ENCODE results near the gene ANKRD33. TPM values are rescaled to one million over a fixed set of nuclear protein-coding genes. Genes with fewer than 3 reads are reported as not detected.
A peak's percentile ranks its signal among the peaks of the same experiment; 100 is the strongest.

The ANKRD33 gene
- total RNA-seq, 1 experiment from 2014 or later = 0.81 TPM

DNA sequence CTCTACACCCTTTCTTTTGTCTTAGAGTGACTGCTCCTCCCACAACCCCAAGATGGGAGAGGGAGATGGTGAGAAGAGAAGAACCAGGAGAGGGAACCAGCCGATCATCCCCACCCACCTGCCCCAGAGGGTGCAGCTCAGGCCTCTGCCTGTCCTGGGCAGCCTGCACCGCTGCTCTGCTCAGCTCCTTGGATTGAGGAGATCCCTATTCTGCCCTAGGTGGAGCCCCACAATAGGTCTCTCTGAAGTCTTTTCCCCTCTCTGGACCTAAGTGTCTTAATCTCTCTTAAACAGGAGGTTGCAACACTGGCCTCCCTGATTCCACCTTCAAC is 2.2 kb downstream of the ANKRD33 start:
- peaks cover 2% of the 10 kb centered on the region for H3K4me1 ChIP-seq (ENCODE audit: insufficient read depth, low read length)
- H3T11ph ChIP-seq (ENCODE audit: low read length) = no peak overlapping the region
- WGBS (ENCODE audit: extremely low coverage, insufficient read length, low lambda C conversion rate) = no CpG with 5 or more reads among the region's 2 CpGs
- H3K9me3 ChIP-seq (ENCODE audit: control insufficient read depth, low read depth, low read length) = no peaks in the 10 kb centered on the region
- H3K9me3 Mint-ChIP-seq = no peaks in the 10 kb centered on the region
- no peak overlapping the region for H2BK5ac ChIP-seq (ENCODE audit: insufficient read length, low read length)
- peaks cover 16% of the 10 kb centered on the region for H3K27me3 Mint-ChIP-seq (ENCODE audit: low read depth)
- no peak overlapping the region for H3K18ac ChIP-seq (ENCODE audit: insufficient read length, low read depth, low read length)
- H3K27me3 ChIP-seq (ENCODE audit: insufficient read depth, low read length) = peaks cover 2% of the 10 kb centered on the region; the same call in 1 of the 2 replicates
- TF ChIP-seq, protein P1, sequence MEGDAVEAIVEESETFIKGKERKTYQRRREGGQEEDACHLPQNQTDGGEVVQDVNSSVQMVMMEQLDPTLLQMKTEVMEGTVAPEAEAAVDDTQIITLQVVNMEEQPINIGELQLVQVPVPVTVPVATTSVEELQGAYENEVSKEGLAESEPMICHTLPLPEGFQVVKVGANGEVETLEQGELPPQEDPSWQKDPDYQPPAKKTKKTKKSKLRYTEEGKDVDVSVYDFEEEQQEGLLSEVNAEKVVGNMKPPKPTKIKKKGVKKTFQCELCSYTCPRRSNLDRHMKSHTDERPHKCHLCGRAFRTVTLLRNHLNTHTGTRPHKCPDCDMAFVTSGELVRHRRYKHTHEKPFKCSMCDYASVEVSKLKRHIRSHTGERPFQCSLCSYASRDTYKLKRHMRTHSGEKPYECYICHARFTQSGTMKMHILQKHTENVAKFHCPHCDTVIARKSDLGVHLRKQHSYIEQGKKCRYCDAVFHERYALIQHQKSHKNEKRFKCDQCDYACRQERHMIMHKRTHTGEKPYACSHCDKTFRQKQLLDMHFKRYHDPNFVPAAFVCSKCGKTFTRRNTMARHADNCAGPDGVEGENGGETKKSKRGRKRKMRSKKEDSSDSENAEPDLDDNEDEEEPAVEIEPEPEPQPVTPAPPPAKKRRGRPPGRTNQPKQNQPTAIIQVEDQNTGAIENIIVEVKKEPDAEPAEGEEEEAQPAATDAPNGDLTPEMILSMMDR (conservative IDR thresholded peaks at IDR 0.05) = 0 out of 3 replicates have a peak, but pooled peaks have one; percentile 6
- H3K23me2 ChIP-seq (ENCODE audit: insufficient read length, low read depth, low read length, poor library complexity, severe bottlenecking) = no peaks in the 10 kb centered on the region
- H3K36me3 Mint-ChIP-seq (ENCODE audit: insufficient read depth in 1 of 3, low read depth in 3 of 3) = no peaks in the 10 kb centered on the region; a peak in 1 of 7 replicates
- peaks cover 21 to 34% of the 10 kb centered on the region in 2 experiments for H3K4me1 Mint-ChIP-seq
- no peaks in the 10 kb centered on the region for H3K79me1 ChIP-seq (ENCODE audit: insufficient read depth, low read depth, low read length, poor library complexity, severe bottlenecking)
- no peak overlapping the region for H2AK5ac ChIP-seq (ENCODE audit: insufficient read length, low read length)
- no peak overlapping the region for H2BK120ac ChIP-seq (ENCODE audit: low read depth, low read length, poor library complexity, severe bottlenecking)
- no peak overlapping the region for H3K4me3 Mint-ChIP-seq
- H3K14ac ChIP-seq (ENCODE audit: insufficient read depth, low read length) = no peak overlapping the region
- no peaks in the 10 kb centered on the region for H3K79me2 ChIP-seq (ENCODE audit: insufficient read depth, low read length)
- no peak overlapping the region for H3K23ac ChIP-seq (ENCODE audit: insufficient read length, low read depth, low read length)
- H3K9ac ChIP-seq (ENCODE audit: extremely low read depth, insufficient read length, low read length) = no peak overlapping the region
- H3K27ac Mint-ChIP-seq = no peak overlapping the region
- H2AFZ ChIP-seq (ENCODE audit: low read length) = no peak overlapping the region
- H4K91ac ChIP-seq (ENCODE audit: insufficient read length, low read depth, low read length) = no peak overlapping the region
- no peaks in the 10 kb centered on the region for H4K20me1 ChIP-seq (ENCODE audit: control insufficient read depth, insufficient read depth, insufficient read length)
- H4K8ac ChIP-seq (replicated peaks; ENCODE audit: insufficient read length, low read depth, low read length) = no peak overlapping the region
- H2BK20ac ChIP-seq (ENCODE audit: low read depth, low read length, poor library complexity, severe bottlenecking) = no peak overlapping the region
- H4K5ac ChIP-seq (ENCODE audit: insufficient read length, low read depth, low read length) = no peak overlapping the region
- no peak overlapping the region for H3K27ac ChIP-seq (ENCODE audit: insufficient read length, low read depth, low read length)
- no peak overlapping the region for H3K4me2 ChIP-seq (ENCODE audit: insufficient read depth, insufficient read length, low read length)
- no peak overlapping the region for H3K4ac ChIP-seq (ENCODE audit: low read depth, low read length)
- no peak overlapping the region for H2BK15ac ChIP-seq (ENCODE audit: low read depth, low read length)
- no peak overlapping the region for H3K56ac ChIP-seq (ENCODE audit: insufficient read length, low read depth, low read length)
- DNase-seq = no peak
- no peak overlapping the region for H2BK12ac ChIP-seq (ENCODE audit: insufficient read length, low read depth, low read length)

Measured in H9 (cell line).